GM19238 (cell line): ENCODE measurements around the gene PSMA7.
A peak's percentile ranks its signal among the peaks of the same experiment; 100 is the strongest.

Experiments
- DNase-seq: peaks from one replicate; pipeline ENCODE4 v3.0.0; 2011; ENCODE audit warnings: low spot score; ENCODE audit not compliant: insufficient read length

Gene PSMA7

GRCh38 chr20:62137478-62138203 is 5.6 kb downstream of the PSMA7 start:
- DNase-seq: no peak

- DNase-seq: no peak
Observed at GRCh38 chr20:62137092-62137384, 6.2 kb downstream of the PSMA7 start.

GRCh38 chr20:62136283-62137091 is 6.7 kb downstream of the PSMA7 start:
- DNase-seq: peak; percentile 44

GRCh38 chr20:62135573-62136266 is 7.5 kb downstream of the PSMA7 start:
- no peak for DNase-seq

- no peak for DNase-seq
Observed at GRCh38 chr20:62134735-62135231, 8.4 kb downstream of the PSMA7 start.

- DNase-seq: no peak
Observed at GRCh38 chr20:62133864-62134263, 9.3 kb downstream of the PSMA7 start.

- DNase-seq: no peak
Observed at GRCh38 chr20:62133051-62133845, 9.9 kb downstream of the PSMA7 start.

GRCh38 chr20:62132421-62132820 is 10.8 kb downstream of the PSMA7 start:
- DNase-seq: no peak

- DNase-seq: no peak
Observed at GRCh38 chr20:62131560-62132320, 11.5 kb downstream of the PSMA7 start.

GRCh38 chr20:62129731-62130531 is 13.3 kb downstream of the PSMA7 start:
- no peak for DNase-seq

- DNase-seq: no peak
Observed at GRCh38 chr20:62128502-62128901, 14.7 kb downstream of the PSMA7 start.

- DNase-seq: no peak
Observed at GRCh38 chr20:62127799-62128198, 15.4 kb downstream of the PSMA7 start.

- DNase-seq: no peak
Observed at GRCh38 chr20:62126141-62126540, 17.1 kb downstream of the PSMA7 start.

GRCh38 chr20:62123450-62124118 is 19.6 kb downstream of the PSMA7 start:
- no peak for DNase-seq

- peak; percentile 61 for DNase-seq
Observed at GRCh38 chr20:62122654-62123449, 20.3 kb downstream of the PSMA7 start.

- DNase-seq: peak; percentile 99
Observed at GRCh38 chr20:62121776-62122653, 21.2 kb downstream of the PSMA7 start, which contains the start of gene LSM14B. Gene LSM14B (plus strand): TSS chr20:62122475. CDS start chr20:62122667, 192 bp downstream.
